IPS DF 4.7 (cell line): ENCODE results near the gene CNST.
A peak's percentile ranks its signal among the peaks of the same experiment; 100 is the strongest.

ENCODE experiments used
- DNase-seq: peaks from one replicate; pipeline ENCODE4 v3.0.0-alpha.2; 2013; ENCODE audit warnings: low spot score; ENCODE audit errors: extremely low read depth

The CNST gene

GRCh38 chr1:246566128-246566812, at the start of gene CNST, which contains the start of gene TFB2M:
Gene CNST, plus strand, starts transcription at chr1:246566456. Its CDS starts 25,107 bp downstream, at chr1:246591563.
Gene TFB2M, minus strand, starts transcription at chr1:246566261. Its CDS starts 123 bp downstream, at chr1:246566138.
- peak; percentile 90 for DNase-seq

DNA sequence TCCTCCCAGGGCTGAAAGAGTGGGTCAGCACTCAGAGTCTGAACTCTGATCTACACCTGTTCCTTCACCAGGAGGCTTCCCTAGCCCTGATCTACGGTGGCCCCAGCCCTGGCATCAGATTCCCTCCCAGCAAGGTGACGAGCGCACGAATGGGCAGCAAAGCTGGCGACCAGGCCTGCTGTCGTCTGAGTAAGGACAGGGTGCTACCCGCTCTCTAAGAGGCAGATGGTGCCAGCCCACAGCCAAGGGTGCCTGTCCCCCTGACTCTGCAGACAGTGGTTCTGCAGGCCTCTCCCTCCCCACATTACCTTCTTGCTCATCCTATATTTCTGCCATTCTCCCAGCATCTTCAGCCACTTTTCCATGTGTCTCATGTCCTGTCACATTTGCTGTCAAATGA, 48.9 kb upstream of the CNST start:
- DNase-seq, result no peak

- no peak for DNase-seq
Observed at GRCh38 chr1:246518456-246519205, 47.6 kb upstream of the CNST start.

DNA sequence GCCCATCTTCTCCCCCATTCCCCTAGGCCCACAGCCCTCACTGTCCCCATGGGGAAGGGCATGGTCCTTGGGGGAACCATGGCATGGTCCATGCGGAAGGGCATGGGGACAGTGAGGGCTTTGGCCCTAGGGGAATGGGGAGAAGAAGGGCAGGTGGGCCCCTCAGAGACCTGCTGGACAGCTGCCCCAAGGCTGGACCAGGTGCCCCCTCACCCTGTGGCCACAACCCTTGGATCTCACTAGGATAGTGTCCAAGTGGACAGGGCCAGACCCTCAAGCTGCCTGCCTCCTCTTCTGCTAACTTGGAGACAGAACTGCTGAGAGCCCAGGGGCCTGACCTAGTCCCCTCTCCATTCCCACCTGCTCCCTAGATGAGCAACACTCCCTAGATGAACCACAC, 46.7 kb upstream of the CNST start:
- no peak for DNase-seq

DNA sequence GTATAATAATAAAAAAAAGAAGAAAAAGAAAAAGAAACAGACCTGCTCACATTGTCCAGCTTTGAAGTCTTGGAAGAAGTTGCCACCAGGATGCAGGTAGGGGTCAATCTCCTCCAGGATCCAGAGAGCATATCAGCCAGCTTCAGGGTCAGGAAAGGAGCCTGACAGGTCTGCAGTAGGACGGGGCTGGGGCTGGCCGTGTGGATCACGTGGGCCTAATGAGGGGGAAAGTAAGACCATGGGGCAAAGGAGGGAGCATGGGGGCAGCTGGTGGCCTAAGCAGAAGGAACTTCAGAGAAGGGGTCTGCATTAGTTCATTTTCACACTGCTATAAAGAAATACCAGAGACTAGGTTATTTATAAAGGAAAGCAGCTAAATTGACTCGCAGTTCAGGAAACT, 39.9 kb upstream of the CNST start:
- DNase-seq, result no peak

DNA sequence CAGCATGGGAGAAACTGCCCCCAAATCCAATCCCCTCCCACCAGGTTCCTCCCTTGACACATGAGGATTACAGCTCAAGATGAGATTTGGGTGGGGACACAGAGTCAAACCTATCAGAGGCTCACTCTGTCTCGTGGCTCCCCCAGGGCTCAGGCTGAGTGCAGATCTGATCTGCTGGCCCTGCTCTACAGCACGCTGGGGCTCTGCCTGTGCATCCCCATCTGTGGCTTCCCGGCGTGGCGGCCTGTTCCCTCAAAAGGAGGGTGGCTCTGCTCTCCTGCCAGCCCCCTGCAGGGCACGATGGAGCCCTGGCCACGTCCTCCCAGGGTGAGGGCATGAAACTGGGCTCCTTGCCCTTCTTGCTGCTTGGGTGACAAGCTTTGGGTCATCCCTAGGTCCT, 39.3 kb upstream of the CNST start:
- no peak for DNase-seq

DNA sequence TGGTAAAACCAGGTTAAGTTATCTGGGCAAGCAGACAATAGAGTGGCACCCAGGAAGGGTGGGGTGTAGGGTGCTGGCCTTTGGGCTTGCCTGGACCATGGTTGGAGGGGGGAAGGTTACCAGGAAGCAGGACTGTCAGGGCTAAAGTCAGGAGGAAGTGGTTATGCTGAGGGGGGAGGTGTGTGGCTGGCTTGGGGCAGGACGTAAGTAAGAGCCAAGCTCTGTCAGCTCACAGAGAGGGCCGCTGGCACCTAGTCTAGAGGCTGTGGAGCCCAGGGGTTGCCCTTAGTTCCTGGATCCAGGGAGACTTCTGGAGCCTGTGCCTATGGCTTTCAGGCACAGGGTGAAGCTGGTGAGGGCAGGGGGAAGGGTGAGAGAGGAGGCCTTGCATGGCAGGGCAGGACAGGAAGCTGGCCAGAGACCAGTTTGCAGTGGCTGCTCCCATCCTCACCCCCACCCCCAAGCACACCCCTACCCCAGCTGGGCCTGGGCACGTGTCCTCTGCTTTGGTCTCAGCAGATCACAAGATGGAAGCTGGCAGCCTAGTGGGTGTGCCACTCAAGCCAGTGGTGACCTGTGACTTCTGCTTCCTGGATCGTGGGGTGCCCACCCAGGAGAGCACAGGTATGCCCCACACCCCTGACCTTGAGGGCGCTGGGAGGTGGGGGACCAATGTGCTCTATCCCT, 38.7 kb upstream of the CNST start:
- DNase-seq, result no peak

GRCh38 chr1:246528933-246529731, 37.1 kb upstream of the CNST start:
- DNase-seq, result no peak

DNA sequence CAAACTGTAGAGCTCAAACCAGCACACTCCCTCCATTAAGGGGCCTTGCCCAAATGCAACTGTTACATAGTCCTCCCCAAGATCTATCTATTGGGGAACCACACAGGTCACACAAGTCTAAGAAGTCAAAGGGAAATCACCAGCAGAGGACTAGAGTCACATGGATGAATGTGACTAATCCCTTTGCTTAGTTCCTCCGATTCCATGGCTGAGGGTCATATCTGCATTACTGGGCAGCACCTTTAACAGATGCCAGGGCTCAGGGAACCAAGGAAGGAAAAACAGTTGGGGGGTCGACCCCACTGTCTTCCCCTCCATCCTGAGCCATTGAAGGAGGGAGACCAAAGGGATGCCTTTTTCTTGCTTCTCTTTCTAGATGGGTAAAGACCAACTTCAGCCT, 35.8 kb upstream of the CNST start:
- no peak for DNase-seq

DNA sequence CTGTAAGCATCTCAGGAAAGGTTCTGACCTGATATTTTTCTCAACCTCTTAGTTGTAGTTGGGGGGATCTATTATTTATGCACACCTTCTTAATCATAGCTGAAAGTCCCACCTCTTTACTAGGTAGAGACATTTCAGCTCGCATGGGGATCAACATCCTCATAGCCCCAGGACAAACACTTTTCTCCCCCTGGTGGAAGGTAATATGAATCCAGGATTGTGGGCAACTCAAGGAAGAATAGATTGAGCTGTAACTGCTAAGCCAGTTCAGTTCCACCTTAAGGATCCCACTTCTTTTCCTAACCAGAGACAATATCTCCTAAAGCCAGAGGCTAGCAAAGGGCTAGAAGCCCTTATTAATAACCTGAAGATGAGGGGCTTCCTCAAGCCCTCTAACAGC, 33.7 kb upstream of the CNST start:
- DNase-seq, result no peak

GRCh38 chr1:246533371-246533905, 32.8 kb upstream of the CNST start:
- DNase-seq, result no peak

- DNase-seq, result no peak
Observed at GRCh38 chr1:246534114-246534513, 32.1 kb upstream of the CNST start.

GRCh38 chr1:246537441-246537840, 28.8 kb upstream of the CNST start:
- DNase-seq, result no peak

DNA sequence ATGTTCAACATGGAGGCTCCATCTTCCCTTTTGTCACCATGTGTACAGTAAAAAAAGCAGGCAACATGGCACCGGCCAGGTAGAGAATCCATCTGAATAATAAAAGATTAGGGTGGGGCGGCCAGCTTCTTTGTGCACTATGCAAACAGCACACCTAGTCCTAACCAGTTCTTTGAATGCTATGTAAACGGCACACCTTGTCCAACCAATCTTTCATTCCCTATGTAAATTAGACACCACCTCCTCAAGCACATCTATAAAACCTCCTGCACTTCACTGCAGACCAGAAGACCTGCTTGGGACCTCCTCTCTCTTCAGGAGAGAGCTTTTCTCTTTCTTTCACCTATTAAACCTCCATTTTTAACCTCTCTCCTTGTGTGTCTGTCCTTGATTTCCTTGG, 28.4 kb upstream of the CNST start:
- no peak for DNase-seq

- no peak for DNase-seq
Observed at GRCh38 chr1:246540738-246541491, 25.3 kb upstream of the CNST start.

DNA sequence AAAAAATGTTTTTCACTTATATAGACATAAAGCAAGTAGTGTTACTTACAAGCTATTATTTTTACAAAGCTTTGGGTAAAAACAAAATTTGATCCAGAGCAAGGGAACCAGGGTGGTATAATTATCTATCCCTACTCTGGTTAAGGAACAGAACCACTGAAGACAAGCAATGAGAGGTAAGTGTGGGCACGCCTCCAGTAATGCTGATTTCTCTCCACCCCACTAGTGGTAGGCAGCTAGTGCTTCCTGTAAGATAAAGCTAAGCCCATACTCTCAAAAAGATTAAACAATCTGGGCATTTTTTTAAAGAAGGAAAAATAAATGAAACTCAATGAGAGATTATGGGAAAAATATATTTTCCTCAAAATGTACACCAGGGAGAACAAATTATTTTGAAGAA, 22.3 kb upstream of the CNST start:
- no peak for DNase-seq

- no peak for DNase-seq
Observed at GRCh38 chr1:246549665-246550064, 16.6 kb upstream of the CNST start.

DNA sequence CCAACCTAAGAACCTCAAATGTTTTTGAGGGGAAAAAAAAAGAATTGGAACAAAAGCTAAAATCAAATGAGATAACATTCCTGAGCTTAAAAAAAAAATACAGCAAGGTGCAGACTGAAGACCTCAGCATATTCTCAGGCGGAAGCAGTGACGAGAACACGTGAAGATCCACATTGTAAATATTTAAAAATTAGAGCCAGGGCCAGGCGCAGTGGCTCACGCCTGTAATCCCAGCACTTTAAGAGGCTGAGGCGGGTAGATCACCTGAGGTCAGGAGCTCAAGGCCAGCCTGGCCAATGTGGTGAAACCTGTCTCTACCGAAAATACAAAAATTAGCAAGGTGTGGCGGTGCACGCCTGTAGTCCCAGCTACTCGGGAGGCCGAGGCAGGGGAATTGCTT, 15.9 kb upstream of the CNST start:
- no peak for DNase-seq

DNA sequence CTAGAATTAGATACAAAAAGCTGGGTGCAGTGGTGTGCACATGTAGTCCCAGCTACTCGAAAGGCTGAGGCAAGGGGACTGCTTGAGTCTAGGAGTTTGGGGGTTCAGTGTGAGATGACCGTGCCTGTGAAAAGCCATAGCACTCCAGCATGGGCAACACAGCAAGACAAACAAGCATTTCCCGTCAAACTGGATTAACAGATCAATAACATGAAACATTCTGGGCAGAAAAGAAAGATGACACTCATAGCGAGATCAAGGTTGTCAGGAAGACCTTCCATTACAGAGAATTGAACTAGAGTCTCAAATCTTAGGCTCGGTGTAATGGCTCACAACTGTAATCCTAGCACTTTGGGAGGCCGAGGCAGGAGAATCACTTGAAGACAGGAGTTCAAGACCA, 14.1 kb upstream of the CNST start:
- no peak for DNase-seq

DNA sequence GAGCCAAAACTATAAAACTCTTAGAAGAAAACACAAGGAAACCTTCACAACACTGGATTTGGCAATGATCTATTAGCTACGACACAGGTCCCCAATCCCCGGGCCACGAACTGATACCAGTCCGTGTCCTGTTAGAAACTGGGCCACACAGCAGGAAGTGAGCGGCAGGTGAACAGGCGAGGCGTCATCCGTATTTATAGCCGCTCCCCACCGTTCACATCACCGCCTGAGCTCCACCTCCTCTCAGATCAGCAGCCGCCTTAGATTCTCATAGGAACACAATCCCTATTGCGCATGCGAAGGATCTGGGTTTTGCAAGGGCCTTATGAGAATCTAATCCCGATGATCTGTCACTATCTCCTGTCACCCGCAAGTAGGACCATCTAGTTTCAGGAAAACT, 12.1 kb upstream of the CNST start:
- DNase-seq, result no peak

- DNase-seq, result no peak
Observed at GRCh38 chr1:246558041-246558440, 8.2 kb upstream of the CNST start.
